HEK293 (cell line): ENCODE results near the gene GPR39.

Experiments
- CTCF ChIP-seq: fragments of 450-650 bp; formaldehyde crosslinking; IDR thresholded peaks from 2 replicates; pipeline ENCODE4 v1.5.1; 2016; ENCODE audit warnings: missing biosample characterization, missing genetic modification characterization
- GLIS1 ChIP-seq: fragments of 450-650 bp; formaldehyde crosslinking; IDR thresholded peaks from 2 replicates; pipeline ENCODE4 v1.5.1; 2016; ENCODE audit warnings: missing biosample characterization, missing genetic modification characterization
- HOXA7 ChIP-seq: sonication (generic); formaldehyde crosslinking; IDR thresholded peaks from 2 replicates; pipeline ENCODE4 v1.8.1; 2022; ENCODE audit warnings: missing genetic modification reagents, borderline replicate concordance
- ZNF24 ChIP-seq: fragments of 450-650 bp; formaldehyde crosslinking; IDR thresholded peaks from 2 replicates; pipeline ENCODE4 v1.5.1; 2016; ENCODE audit warnings: missing biosample characterization, missing genetic modification characterization
- ZNF292 ChIP-seq: fragments of 450-650 bp; formaldehyde crosslinking; IDR thresholded peaks from 2 replicates; pipeline ENCODE4 v1.5.1; 2016; ENCODE audit warnings: low read depth, missing biosample characterization, missing genetic modification characterization, borderline replicate concordance
- ZNF473 ChIP-seq: fragments of 450-650 bp; formaldehyde crosslinking; IDR thresholded peaks from 2 replicates; pipeline ENCODE4 v1.5.1; 2017; ENCODE audit warnings: missing biosample characterization, missing genetic modification characterization
- ZNF600 ChIP-seq: fragments of 450-650 bp; formaldehyde crosslinking; IDR thresholded peaks from 2 replicates; pipeline ENCODE4 v1.5.1; 2016; ENCODE audit warnings: missing biosample characterization, missing genetic modification characterization
- ZNF660 ChIP-seq: fragments of 450-650 bp; IDR thresholded peaks from 2 replicates; pipeline ENCODE4 v1.5.1; 2018; ENCODE audit warnings: missing biosample characterization, mild to moderate bottlenecking, missing genetic modification characterization
- ZSCAN16 ChIP-seq: fragments of 450-650 bp; formaldehyde crosslinking; IDR thresholded peaks from 2 replicates; pipeline ENCODE4 v1.5.1; 2016; ENCODE audit warnings: missing biosample characterization, missing genetic modification characterization

GRCh38 chr2:132677661-132678060 lies 261.1 kb downstream of the GPR39 start:
- no peak for TF ChIP-seq CTCF (tag by site-specific recombination)
- TF ChIP-seq ZNF473: no peak
- no peak for TF ChIP-seq ZNF660
- TF ChIP-seq ZNF24: no peak
- TF ChIP-seq ZNF292 (tag by site-specific recombination): no peak
- TF ChIP-seq ZNF600 (tag by site-specific recombination): no peak
- TF ChIP-seq HOXA7: no peak
- TF ChIP-seq ZSCAN16 (tag by site-specific recombination): no peak
- no peak for TF ChIP-seq GLIS1
